Subcutaneous adipose tissue (tissue), 4 donors: ENCODE measurements around the gene TOMM5. TPM values are rescaled to one million over a fixed set of nuclear protein-coding genes. Genes with fewer than 3 reads are reported as not detected.

Experiments used
- CTCF ChIP-seq: fragments of 450-650 bp; IDR thresholded peaks from one replicate; pipeline ENCODE4 v1.5.1; 2016; ENCODE audit warnings: low read depth, mild to moderate bottlenecking, control low read depth, antibody characterized with exemption, moderate library complexity
- total RNA-seq, 4 donors: library from RNA; depleted of rRNA; stranded (reverse); fragments of >200 nt; gene quantifications; one replicate each; pipeline ENCODE4 v1.1.0, GENCODE V29; 2016

TOMM5 gene
- total RNA-seq, 4 donors from 2014 or later = 58.4 to 113 (median 65.9) TPM

- no peak for TF ChIP-seq CTCF
These were observed 43.4 kb upstream of the TOMM5 start for GRCh38 chr9:37635808-37636207.

- TF ChIP-seq CTCF = no peak
These were observed 40.1 kb upstream of the TOMM5 start for GRCh38 chr9:37632479-37632878.

GRCh38 chr9:37626708-37627292 lies 34.4 kb upstream of the TOMM5 start:
- no peak for TF ChIP-seq CTCF

GRCh38 chr9:37625758-37626147 lies 33.4 kb upstream of the TOMM5 start:
- TF ChIP-seq CTCF = no peak

- no peak for TF ChIP-seq CTCF
These were observed 32.8 kb upstream of the TOMM5 start for GRCh38 chr9:37625036-37625757.

- no peak for TF ChIP-seq CTCF
These were observed 31.7 kb upstream of the TOMM5 start for GRCh38 chr9:37624073-37624472.

GRCh38 chr9:37623267-37623666 lies 30.9 kb upstream of the TOMM5 start:
- no peak for TF ChIP-seq CTCF
